Measurements from ENCODE around the gene REPS1.

REPS1 gene

GRCh38 chr6:138885156-138885819, 102.8 kb downstream of the REPS1 start:
- no peak for DNase-seq (ENCODE audit: low read depth)
- no peak for TF ChIP-seq CTCF (IDR thresholded peaks at IDR 0.05; ENCODE audit: control insufficient read depth, extremely low read depth, insufficient read depth)
- H3K4me3 ChIP-seq (ENCODE audit: low read depth, low read length) = no peak overlapping the region

- H3K4me3 ChIP-seq (ENCODE audit: low read depth, low read length) = no peak overlapping the region
- DNase-seq (ENCODE audit: low read depth) = no peak
- TF ChIP-seq CTCF (IDR thresholded peaks at IDR 0.05; ENCODE audit: control insufficient read depth, extremely low read depth, insufficient read depth) = no peak
Observed at GRCh38 chr6:138882369-138883017, 105.6 kb downstream of the REPS1 start.

- no peak overlapping the region for H3K4me3 ChIP-seq (ENCODE audit: low read depth, low read length)
- DNase-seq (ENCODE audit: low read depth) = no peak
- TF ChIP-seq CTCF (IDR thresholded peaks at IDR 0.05; ENCODE audit: control insufficient read depth, extremely low read depth, insufficient read depth) = no peak
Observed at GRCh38 chr6:138873191-138873590, 114.9 kb downstream of the REPS1 start.

GRCh38 chr6:138869398-138869797, 118.7 kb downstream of the REPS1 start:
- TF ChIP-seq CTCF (IDR thresholded peaks at IDR 0.05; ENCODE audit: control insufficient read depth, extremely low read depth, insufficient read depth) = no peak
- H3K4me3 ChIP-seq (ENCODE audit: low read depth, low read length) = no peak overlapping the region

GRCh38 chr6:138868181-138868580, 119.9 kb downstream of the REPS1 start:
- no peak for DNase-seq (ENCODE audit: low read depth)
- TF ChIP-seq CTCF (IDR thresholded peaks at IDR 0.05; ENCODE audit: control insufficient read depth, extremely low read depth, insufficient read depth) = no peak
- H3K4me3 ChIP-seq (ENCODE audit: low read depth, low read length) = no peak overlapping the region

More at GRCh38 chr6:138869398-138869797, 118.7 kb downstream of the REPS1 start:
- no peak for DNase-seq (ENCODE audit: low read depth)

- DNase-seq (ENCODE audit: low read depth) = no peak
- TF ChIP-seq CTCF (IDR thresholded peaks at IDR 0.05; ENCODE audit: control insufficient read depth, extremely low read depth, insufficient read depth) = no peak
- no peak overlapping the region for H3K4me3 ChIP-seq (ENCODE audit: low read depth, low read length)
Observed at GRCh38 chr6:138865480-138866109, 122.5 kb downstream of the REPS1 start.

All from LNCaP clone FGC (cell line).